ENCODE measurements around the gene DOCK4.

DOCK4 gene

GRCh38 chr7:111690364-111691111 is 515.7 kb downstream of the DOCK4 start:
- DNase-seq = peak in 1 of 3 experiments; percentile 18

DNA sequence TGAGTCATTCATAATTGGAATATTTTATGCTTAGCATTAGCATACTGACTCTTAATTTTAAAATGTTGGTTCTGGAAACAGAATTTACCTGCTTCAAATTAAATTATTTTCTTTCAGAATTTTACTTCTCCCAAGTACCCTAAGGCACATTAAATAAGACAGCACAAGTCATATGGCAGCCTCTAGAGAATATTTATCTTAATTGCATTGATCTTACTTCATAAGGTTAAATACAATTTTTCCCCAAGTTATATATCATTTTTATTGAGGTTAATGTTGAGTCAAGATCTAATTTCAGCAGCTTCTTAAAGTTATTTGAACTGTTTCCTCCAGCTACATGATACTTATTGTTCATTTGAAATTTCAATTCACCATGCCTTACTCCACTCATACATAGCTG is 520.9 kb downstream of the DOCK4 start:
- DNase-seq = no peak

DNA sequence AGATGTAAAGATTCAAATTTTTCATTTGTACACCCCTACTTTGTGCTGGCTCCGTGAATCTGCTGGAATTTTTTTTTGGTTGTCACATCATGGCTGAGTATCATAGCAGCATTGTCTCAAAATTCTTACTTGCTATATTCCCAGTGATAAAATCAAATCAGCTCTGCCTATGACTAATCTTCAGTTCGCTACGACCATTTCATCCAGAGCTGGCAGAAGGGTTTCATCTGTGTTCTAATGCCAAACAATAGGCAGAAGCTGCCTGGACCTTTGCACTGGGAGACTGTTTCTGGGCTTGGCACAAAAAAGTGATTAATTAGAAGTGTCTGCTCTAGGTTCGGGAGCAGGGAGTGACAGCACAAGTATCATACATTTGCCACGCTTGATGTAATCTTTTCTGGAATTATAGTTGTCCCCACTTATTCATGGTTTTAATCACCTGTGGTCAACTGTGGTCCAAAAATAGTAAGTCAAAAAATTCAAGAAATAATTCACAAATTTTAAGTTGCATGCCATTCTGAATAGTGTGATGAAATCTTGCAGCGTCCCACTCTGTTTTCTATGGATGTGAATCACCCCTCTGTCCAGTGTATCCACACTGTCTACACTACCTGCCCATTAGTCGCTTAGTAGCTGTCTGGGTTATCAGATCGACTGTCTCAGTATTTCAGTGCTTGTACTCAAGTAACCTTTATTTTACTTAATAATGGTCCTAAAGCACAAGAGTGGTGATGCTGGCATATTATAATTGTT is 523.4 kb downstream of the DOCK4 start:
- peak in 1 of 3 experiments; percentile 28 for DNase-seq

GRCh38 chr7:111681242-111681641 is 525.0 kb downstream of the DOCK4 start:
- peak in 2 of 3 experiments; percentile 36 to 84 for DNase-seq

DNA sequence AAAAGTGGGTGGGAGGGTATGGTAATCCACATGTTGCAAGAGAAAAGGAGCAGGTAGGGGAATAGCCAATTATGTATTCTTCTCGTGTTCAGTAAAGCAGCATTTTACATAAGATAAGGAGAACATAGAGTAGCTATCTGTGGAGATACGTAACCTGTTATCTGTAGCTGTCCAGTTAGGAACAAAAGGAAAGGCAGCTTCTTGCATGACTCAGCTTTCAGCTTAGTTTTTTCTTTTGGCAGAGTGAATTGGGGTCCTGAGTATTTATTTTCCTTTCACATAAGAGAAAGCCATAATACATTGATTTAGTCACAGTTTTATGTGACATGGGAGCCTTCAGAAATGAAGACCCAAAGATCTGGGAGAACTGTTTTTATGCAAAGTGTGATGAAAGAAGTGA is 527.2 kb downstream of the DOCK4 start:
- DNase-seq = no peak

DNA sequence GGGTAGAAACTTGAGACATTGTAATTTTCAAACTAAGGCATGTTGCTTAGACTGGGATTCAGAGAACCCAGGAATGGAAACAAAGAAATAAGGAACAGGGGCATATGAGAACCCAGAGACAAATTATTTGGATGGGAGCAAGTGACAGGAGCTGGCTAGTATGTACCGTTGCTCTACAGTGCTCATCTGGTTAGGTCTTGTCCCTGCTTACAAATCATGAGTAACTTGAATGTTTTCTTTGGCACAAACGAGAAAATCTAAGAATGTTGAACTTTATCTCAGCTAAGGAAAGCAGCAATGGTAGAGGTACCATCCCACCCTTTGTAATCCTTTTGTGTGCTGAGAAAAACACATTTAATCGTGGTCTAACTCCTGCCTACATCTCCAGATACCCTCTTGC is 527.9 kb downstream of the DOCK4 start:
- DNase-seq = no peak

GRCh38 chr7:111677848-111678247 is 528.4 kb downstream of the DOCK4 start:
- DNase-seq = no peak

GRCh38 chr7:111676811-111677210 is 529.4 kb downstream of the DOCK4 start:
- no peak for DNase-seq

All from NCI-H1417 (cell line).